HG03064 (cell line): ENCODE measurements around the gene CRIP2.

Experiments
- ATAC-seq: cut with Tn5 transposase; IDR thresholded peaks from one replicate; pipeline ENCODE4 v1.9.1; 2021; ENCODE audit warnings: low read depth; ENCODE audit not compliant: unreplicated experiment

The CRIP2 gene

GRCh38 chr14:105475269-105476096 is 862 bp downstream of the CRIP2 start:
- no peak for ATAC-seq

GRCh38 chr14:105476097-105476830 is 1.6 kb downstream of the CRIP2 start:
- ATAC-seq = no peak

- ATAC-seq = no peak
Observed at GRCh38 chr14:105476831-105477659, 2.4 kb downstream of the CRIP2 start.

GRCh38 chr14:105477660-105478397 is 3.2 kb downstream of the CRIP2 start:
- no peak for ATAC-seq

GRCh38 chr14:105478398-105479251 is 4.0 kb downstream of the CRIP2 start:
- ATAC-seq = no peak

- ATAC-seq = no peak
Observed at GRCh38 chr14:105479431-105480158, 5.0 kb downstream of the CRIP2 start.

GRCh38 chr14:105480199-105480746 is 5.7 kb downstream of the CRIP2 start:
- ATAC-seq = no peak

- peak; percentile 53 for ATAC-seq
Observed at GRCh38 chr14:105480807-105481801, 6.5 kb downstream of the CRIP2 start.

GRCh38 chr14:105481886-105482457 is 7.4 kb downstream of the CRIP2 start:
- no peak for ATAC-seq

- no peak for ATAC-seq
Observed at GRCh38 chr14:105482486-105483110, 8.0 kb downstream of the CRIP2 start.

GRCh38 chr14:105483300-105484068 is 8.9 kb downstream of the CRIP2 start:
- no peak for ATAC-seq

GRCh38 chr14:105484069-105484996 is 9.7 kb downstream of the CRIP2 start:
- ATAC-seq = no peak

GRCh38 chr14:105484997-105485393 is 10.4 kb downstream of the CRIP2 start:
- ATAC-seq = no peak

- ATAC-seq = no peak
Observed at GRCh38 chr14:105485739-105486162, 11.1 kb downstream of the CRIP2 start.
